GM18507 (cell line): ENCODE data around the gene UTP11.

ENCODE experiments used
- DNase-seq: peaks from one replicate; pipeline ENCODE4 v3.0.0; 2011; ENCODE audit warnings: low read depth; ENCODE audit not compliant: insufficient read length; ENCODE audit errors: extremely low spot score
- FAIRE-seq: peaks from 2 replicates; lab custom pipeline; 2011; peaks lifted over from hg19 to GRCh38; lab: Jason Lieb, UNC

UTP11 gene

DNA sequence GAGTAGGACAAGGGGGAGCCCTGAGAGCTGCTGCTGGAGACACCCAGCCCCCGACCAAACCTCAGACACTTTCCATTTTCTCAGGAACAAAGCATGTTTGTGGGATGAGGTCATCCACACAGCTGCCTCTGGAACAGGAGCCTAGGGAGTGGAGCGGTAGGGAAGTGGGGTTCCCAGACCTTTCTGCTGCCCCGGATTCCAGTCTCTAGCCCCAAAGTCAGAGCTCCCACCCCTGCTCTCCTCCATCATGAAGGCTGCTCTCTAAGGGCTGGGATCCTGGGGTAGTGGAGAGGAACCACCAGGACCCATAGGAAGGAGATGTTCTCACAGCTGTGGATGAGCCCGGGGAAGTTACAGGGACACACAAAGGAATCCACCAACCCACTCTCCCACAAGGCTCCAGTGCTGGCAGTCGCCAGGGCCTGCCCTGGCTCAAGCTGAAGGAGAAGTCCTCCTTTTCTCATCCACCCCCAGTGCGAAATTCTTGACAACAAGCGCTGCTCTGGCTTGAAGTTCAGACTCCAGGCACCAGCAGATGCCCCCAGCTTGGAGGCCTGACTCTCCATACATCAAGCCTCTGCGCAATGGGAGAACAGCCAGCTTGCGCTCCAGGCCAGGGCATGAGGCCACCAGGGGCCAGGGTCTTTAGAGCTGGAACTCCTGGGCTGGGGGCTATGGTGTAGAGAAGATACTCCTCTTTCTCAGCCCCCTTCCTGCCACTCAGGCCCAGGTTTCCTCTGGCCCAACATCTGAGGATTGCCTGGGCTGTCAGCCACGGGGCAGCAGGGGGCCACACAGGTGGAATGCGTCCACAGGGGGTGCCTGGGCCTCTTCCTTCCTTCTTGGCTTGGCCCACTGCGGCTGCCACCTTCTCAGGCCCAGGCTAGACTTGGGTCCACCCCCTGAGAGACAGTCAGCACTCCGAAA is 11.7 kb upstream of the UTP11 start:
- no peak for DNase-seq
- no peak for FAIRE-seq

DNA sequence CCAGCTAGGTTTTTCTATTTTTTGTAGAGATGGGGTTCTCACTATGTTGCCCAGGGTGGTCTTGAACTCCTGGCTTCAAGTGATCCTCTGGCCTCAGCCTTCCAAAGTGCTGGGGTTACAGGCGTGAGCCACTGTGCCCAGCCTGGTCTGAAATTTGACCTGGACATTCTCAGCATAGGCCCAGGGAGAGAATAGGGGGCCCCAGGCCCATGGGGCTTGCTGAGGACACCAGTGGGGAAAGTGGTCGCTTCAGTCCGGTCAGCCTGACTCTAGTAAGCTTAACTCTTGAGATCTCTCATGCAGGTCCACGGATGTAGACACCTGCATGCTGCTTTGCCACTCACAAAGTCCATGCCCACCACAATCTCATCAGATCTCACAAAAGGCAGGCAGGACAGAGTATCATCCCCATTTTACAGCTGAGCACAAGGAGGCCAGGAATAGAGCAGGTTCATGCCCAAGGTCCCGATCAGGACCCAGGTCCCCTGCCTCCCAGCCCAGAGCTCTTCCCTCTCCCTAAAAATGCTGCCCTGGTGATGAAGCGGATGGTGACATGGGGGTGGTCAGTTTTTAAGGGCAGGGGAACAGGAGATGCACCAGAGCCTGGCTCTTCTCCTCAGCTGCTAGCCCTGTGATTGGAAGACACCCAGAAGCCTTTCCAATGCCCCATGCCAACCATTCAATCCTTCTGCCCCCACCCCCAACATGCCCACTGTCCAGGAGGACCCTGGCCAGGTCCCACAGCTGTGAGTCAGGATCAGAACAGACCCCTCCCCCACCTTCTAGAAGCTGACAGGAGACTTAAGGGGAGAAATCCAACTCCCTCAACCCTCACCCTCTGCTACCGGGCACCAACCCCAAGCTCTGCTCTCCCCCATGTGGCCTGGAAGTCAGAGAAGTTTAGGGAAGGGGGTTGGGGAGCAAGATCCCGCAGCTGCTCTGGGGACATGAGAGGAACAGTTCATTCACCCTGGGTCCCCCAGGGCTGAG is 9.0 kb upstream of the UTP11 start:
- no peak for DNase-seq
- FAIRE-seq = no peak

DNA sequence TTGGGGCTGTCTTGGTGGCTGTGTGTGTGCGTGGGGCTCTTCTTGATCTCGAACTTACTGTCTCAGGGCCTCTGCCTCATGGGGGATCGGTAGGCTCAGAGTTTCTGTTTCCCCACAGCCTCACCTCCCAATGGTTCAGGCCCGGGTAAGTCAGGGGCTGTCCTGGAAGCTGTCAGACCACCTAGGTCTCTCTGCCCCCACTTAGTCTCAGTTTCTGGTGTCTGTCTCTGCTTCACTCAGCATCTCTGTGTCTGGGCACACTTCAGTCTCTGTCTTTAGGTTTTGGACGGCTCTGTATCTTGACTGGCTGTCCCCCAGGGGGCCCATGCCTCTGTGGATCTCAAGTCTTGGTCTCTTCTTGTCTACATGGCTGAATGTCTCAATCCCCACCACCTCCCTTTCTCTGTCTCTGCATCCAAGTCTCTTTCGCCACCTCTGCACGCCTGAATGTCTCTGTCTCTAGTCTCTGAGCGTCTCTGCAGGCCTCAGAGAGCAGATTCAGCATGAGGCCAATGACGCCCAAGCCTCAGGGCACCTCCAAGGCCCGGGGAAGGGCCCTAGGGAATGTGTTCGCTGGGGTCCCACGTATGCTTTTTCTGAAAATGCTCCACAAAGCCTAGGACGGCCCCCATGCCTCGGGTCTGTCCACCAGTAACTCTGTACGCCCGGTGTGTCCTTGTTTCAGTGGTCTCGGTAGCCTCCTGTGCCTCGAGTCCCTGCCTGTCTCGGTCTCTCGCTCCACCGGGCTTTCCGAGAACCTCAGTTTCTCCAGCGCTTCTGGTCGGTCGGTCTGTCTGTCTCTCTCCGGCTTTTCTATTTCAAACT is 8.0 kb upstream of the UTP11 start:
- FAIRE-seq (peak; percentile 62), DNase-seq (no peak)

DNA sequence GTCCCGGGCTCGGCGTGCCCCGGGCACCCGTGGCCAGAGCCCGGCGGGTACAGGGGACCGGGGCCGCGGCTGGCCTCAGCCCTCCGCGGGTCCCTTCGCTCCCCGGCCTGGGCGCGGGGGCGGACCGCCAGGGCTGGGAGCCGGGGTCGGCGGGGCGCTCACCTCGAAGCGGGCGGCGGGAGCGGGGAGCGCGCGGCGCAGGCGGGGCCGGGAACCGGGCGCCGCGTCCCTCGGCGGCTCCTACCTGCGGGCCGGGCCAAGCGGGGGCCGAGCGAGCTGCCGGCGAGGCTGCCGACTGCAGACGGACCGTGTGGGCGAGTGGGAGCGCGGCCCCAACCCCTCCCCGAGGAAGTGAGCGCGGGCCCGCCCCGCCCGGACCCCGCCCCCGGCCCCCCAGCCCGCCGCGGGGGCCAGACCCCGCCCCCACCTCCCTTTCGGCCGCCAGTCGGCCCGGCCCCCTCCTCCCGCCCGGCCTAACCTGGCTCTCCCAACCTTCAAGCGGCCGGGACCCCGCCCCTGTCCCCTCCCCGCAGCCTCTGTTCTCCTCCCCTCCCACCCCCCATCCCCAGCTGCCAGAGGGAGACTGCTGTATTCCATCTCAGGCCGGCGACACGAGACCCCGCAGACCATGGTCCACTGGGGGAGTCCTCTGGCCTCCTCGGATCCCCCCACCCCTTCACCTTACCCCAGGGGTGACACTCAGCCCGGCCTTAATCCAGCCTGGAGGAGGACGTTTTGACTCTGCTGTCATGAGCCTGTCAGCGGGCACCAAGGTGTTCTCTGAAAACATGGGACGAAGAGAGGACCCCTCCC is 7.1 kb upstream of the UTP11 start, which contains the start of gene FHL3:
FHL3 (minus strand) TSS at position 320 of the 813 bp plus-strand sequence. CDS start 6,102 bp downstream, outside the sequence.
- no peak for FAIRE-seq
- DNase-seq = no peak

DNA sequence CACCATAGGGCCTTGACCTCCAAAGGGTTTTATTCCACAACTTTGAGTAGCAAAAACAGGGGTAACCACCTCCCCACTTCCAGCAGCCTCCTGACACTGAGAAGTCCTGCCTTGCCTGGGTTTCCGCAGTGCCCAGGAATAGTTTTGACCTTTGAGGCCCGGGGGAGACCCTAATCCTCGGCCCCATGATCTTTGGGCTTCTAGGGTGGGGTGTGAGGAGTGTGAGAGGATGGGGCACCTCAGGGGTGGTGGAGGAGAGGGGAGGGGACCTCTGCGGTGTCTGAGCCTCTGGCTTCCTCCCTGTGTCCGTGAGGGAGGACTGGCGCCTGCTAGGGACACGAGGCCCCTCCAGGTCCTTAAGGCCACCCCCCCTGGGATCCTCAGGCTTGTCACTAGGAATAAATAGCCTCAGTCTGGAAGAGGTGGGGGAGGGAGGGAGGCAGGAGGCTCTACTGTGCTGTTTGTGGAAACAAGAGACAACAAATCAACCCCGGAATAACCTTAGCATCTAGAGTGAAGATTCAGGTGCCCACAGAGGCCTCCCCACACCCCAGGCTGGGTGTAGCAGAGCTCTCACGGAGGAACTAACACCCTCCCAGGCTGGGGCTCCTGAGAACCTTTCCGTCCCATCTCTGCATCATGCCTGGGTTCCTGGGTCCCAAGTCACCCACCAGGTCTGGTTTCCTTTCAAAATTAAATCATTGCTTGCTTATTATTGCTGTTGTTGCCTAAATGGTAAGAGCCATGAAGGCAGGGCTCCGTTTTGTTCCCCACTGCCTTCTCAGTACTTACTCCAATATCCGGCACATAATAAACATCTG is 6.3 kb upstream of the UTP11 start:
- FAIRE-seq (no peak), DNase-seq (no peak)

DNA sequence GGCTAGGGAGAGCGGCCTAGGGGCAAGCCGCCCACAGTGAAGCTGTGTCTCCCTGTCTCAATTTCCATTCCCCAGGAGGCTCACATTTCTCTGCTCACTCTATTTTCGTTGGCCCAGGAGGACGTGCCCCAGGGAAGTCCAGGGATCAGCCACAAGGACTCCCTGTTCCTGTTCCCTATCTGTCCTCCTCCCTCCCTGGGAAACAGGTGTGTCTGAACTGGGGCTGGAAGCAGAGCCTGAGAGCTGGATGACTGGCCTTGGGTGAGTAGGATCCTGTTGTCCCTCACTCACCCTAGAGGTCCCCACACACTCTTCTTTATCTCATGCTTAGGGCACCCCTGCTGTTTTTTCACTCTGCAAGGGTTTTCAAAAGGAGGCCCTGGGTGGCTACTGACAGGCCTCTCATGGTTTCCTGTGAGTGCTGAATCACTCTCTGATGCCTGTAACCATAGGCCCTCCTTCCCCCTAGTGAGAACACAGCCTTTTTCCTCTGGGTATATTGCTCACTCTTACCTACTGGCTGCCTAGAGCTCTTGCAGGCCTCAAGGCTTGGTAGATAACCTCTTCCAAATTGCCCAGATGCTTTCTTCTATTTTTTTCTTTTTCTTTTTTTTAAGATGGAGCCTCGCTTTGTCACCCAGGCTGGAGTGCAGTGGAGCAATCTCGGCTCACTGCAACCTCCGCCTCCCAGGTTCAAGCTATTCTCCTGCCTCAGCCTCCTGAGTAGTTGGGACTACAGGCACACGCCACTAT is 3.3 kb upstream of the UTP11 start:
- no peak for FAIRE-seq

DNA sequence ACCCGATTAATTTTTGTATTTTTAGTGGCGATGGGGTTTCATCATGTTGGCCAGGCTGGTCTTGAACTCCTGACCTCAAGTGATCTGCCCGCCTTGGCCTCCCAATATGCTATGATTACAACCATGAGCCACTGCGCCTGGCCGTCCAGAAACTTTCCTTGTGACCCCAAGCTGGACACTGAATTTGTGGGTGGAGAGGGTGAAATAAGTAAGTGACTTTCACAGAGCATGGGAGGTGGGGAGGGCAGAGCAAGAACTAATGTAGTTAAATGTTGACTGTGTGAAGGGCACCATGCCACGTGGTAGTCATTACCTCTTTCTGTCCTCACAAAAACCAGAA is 2.7 kb upstream of the UTP11 start:
- no peak for FAIRE-seq
- no peak for DNase-seq

More for the DNA sequence above, 3.3 kb upstream of the UTP11 start:
- DNase-seq = no peak

DNA sequence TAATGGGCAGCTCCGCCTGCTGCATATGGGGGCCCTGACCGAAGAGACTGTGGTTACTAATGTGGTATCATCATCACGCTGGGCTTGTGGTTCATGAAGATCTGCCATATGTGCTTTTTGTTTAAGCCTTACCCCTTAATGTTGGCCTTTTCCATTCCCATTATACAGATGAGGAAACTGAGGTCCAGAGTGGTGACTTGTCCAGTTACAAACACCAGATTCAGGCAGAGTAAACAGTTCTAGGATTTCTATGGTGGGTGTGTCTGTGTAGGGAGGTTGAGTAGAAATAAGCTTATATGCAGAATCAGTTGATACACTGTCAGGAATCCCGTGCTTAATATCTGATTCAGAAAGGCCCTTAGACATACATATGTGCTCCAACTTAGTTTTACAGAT is 691 bp downstream of the UTP11 start:
- FAIRE-seq (no peak), DNase-seq (no peak)

DNA sequence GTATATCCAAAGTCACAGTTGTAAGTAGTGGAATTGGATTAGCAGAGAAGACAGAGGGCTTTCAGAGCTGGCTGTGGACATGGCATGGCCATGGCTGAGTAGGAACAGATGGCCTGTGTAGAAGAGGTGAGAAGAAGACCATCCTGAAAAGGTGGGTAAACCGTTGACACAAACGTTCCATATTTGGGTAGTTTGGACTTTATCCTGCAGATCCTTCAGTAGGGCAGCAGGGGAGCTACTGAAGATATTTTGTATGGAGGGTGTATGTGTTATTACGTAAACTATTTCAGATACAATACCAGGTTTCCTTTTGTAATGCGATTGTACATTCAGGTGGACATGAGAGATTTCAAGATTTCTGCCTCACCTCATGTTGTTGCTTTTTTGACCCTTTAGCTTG is 1.6 kb downstream of the UTP11 start:
- FAIRE-seq (no peak), DNase-seq (no peak)

DNA sequence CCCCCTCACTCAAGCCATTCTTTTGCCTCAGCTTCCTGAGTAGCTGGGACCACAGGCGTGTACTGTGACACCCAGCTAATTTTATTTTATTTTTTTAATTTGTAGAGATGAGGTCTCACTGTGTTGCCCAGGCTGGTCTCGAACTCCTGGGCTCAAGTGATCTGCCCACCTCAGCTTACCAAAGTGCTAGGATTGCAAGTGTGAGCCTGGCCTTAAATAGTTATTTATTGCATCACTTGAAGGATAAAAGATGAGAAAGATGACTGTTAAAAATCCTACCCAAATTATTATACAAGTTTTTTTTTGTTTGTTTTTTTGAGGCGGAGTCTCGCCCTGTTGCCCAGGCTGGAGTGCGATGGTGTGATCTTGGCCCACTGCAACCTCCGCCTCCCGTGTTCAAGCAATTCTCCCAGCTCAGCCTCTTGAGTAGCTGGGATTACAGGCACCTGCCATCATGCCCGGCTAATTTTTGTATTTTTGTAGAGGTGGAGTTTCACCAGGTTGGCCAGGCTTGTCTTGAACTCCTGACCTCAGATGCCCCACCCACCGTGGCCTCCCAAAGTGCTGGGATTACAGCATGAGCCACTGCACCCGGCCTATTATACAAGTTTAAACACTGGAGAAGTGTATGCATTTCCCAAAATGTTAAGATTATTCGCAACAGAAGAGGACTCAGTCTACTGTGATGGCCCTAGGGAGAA is 2.3 kb downstream of the UTP11 start:
- DNase-seq (no peak), FAIRE-seq (no peak)

DNA sequence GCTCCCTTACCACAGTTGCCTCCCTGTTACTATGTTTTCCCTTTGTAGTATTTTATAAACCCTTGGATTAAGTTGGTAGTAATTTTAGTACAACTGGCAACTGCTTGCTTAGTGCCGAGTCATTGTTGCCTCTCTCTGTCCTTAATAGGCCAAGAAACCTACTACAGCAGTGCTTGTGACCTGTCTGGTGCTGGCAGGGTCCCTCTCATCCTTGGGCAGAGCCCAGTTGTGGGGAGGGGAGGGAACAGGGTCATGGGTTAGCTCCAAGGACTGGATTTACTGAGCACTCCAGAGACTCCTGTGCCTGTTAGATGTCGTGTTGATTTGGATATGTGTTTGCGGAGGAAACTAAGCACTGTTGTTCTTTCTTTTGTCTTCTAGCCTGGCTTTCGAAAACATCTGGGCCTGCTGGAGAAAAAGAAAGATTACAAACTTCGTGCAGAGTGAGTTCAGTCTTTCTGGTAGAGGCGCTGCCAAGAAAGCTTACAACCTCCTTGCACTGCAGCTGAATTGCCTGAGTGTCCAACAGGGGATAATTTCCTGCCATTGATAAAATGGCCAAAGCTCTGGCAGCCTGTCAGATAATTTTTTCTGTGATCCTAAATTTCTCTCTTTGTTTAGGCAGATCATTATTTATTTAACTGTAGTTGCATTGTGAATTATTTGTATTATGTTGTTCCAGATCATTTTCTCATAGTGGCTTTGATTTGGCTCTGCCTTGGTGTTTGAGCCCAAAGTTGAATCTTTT is 3.6 kb downstream of the UTP11 start:
- FAIRE-seq = no peak
- no peak for DNase-seq

DNA sequence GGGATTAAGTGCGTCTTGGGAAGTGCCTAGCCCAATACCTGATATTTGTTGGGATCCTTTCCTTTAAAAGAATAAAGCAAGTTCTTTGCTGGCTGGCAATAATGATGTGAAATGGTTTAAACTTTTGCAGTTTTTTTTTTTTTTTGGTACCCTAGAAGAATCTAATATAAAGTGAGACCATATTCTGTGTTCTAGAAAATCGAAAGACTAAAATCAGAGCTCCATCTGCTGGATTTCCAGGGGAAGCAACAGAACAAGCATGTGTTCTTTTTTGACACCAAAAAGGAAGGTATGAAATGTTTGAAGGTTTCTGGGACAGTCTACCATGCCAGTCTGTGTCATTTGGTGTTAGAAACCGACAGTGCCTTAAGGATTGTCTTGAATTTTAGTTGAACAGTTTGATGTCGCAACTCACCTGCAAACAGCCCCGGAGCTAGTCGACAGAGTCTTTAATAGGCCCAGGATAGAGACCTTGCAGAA is 6.4 kb downstream of the UTP11 start:
- FAIRE-seq (peak; percentile 66), DNase-seq (no peak)

DNA sequence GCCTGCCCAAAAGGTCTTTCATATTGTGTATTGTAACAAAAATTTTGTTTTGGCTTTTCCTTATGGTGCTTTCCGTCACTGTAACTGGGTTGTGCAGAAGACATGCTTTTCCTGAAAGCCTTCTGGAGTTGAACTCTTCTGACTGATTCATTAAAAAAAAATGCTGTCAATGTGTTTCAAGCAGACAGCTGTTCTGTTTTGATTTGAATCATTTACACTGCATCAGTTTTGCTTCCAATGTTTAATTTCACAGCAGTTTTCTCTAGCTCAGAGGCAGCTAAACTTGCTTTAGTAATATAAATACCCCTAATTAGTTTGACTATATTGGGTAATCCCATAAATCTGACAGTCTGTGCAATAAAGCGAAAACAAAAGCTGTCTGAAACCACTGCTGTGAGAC is 7.9 kb downstream of the UTP11 start:
- DNase-seq = no peak
- no peak for FAIRE-seq

DNA sequence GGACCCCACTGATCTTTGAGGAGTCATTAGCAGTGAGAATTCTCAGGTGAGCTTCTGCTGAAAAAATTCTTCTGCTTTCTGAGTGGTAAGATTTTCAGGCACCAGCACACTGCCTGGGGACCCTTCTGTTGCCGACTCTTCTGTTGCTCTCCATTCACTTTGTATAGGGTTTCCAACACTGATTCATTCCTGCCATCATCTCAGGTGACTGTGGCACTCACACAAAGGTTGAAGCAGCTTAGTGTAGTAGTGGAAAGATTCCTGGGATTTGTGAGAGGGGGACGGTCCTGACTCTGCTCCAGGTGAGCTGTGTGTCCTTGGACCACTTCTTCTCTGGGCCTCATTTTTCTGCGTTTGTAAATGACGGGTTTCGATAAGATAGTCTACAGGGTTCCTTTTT is 9.4 kb downstream of the UTP11 start:
- FAIRE-seq (no peak), DNase-seq (no peak)

DNA sequence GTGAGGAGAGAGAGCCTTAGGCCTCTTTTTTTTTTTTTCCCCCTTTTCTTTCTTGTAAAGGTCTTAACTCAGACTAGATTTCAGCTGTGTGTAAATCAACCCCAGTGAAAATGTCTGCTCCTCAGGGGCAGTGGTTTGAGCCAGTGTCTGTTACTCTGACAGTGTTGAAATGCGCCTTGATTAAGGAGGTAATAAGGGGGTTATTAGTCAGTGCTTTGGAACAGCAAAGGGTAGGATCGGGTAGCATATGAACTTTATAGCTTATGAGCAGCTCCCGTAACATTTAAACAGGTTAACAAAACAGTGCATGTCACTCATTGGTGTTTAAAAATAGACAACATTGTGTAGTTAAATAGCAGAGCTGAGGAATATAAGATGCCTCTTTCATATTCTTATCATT is 10.3 kb downstream of the UTP11 start:
- no peak for DNase-seq

DNA sequence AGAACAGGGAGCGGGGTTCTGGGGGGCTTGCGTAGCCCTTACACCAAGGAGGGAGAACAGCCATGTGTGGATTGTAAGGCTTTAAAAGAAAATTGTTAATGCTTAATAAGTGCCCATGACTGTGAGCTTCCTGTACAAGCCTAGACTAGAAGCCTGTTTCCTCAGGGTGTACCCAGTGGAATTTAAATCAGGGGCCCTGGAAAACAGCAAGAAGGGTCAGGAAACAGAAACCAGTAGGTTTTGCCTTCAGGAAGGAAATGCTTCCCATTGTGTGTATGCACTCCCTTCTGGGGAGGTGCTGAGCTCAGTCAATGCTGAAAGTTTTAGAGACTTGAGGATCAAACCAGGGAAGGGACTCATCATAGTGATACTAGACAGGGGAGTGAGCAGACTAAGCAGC is 12.7 kb downstream of the UTP11 start:
- no peak for DNase-seq
- no peak for FAIRE-seq

More for the DNA sequence above, 10.3 kb downstream of the UTP11 start:
- no peak for FAIRE-seq
